CD14-positive monocyte (primary cell): ENCODE measurements around the gene ANXA11. TPM values are rescaled to one million over a fixed set of nuclear protein-coding genes. Genes with fewer than 3 reads are reported as not detected.
"Not testable (repeated sequence)": the region's sequence is repeated elsewhere in the genome, so short reads cannot be mapped to it uniquely, and the experiment has no call there.

ENCODE experiments used
- DNase-seq, 3 donors: peaks; one replicate each; pipeline ENCODE4 v3.0.0-alpha.2; 2011 to 2022
- H2AFZ ChIP-seq: 2 replicates; pipeline ENCODE4 v1.6.0; 2012; ENCODE audit warnings: mild to moderate bottlenecking, low read depth, low read length, inconsistent platforms; ENCODE audit not compliant: insufficient read depth, poor library complexity, severe bottlenecking
- H3K27ac ChIP-seq, 2 donors: 1 replicate in 1 of 2; 2 replicates in 1 of 2; pipeline ENCODE4 v1.5.1; 2012 to 2013; ENCODE audit warnings: low read length in 2 of 2, control low read depth in 1 of 2, inconsistent platforms in 1 of 2, low read depth in 1 of 2, mild to moderate bottlenecking in 1 of 2
- H3K27me3 ChIP-seq, 2 donors: one replicate each; pipeline versions ENCODE4 v1.6.0 to v1.6.1; 2011 to 2013; ENCODE audit warnings: low read length in 2 of 2; ENCODE audit not compliant: control insufficient read depth in 2 of 2, insufficient read depth in 2 of 2
- H3K36me3 ChIP-seq, 2 donors: replicated peaks in 1 of 2; 1 replicate in 1 of 2; 2 replicates in 1 of 2; pipeline versions ENCODE4 v1.5.1 to v1.6.1; 2012 to 2013; ENCODE audit warnings: low read length in 2 of 2, control low read depth in 1 of 2, inconsistent platforms in 1 of 2, mild to moderate bottlenecking in 1 of 2; ENCODE audit not compliant: insufficient read depth in 2 of 2, control insufficient read depth in 1 of 2
- H3K4me1 ChIP-seq, 2 donors: 1 replicate in 1 of 2; 2 replicates in 1 of 2; pipeline versions ENCODE4 v1.5.1 to v1.6.1; 2012 to 2013; ENCODE audit warnings: low read length in 2 of 2, control low read depth in 1 of 2, inconsistent platforms in 1 of 2, mild to moderate bottlenecking in 1 of 2, moderate library complexity in 1 of 2; ENCODE audit not compliant: insufficient read depth in 2 of 2, control insufficient read depth in 1 of 2
- H3K4me2 ChIP-seq: replicated peaks from 2 replicates; pipeline ENCODE3; 2012; ENCODE audit warnings: low read length, moderate library complexity, mild to moderate bottlenecking; ENCODE audit not compliant: poor library complexity, severe bottlenecking; ENCODE audit errors: extremely low read depth
- H3K4me3 ChIP-seq, 3 experiments: fragments of 200-600 bp in 1 of 3; sonication (generic) in 1 of 3; replicated peaks in 1 of 3; 1 replicate in 2 of 3; 2 replicates in 1 of 3; pipeline ENCODE4 v1.5.1; 2011 to 2013; ENCODE audit warnings: low read length in 3 of 3, mild to moderate bottlenecking in 3 of 3, control low read depth in 2 of 3, low read depth in 2 of 3, inconsistent platforms in 1 of 3, moderate library complexity in 1 of 3
- H3K79me2 ChIP-seq: 2 replicates; pipeline ENCODE4 v1.6.0; 2012; ENCODE audit warnings: mild to moderate bottlenecking, control low read depth, inconsistent platforms, low read length, moderate library complexity; ENCODE audit not compliant: insufficient read depth
- H3K9ac ChIP-seq: 2 replicates; pipeline ENCODE4 v1.6.0; 2017; ENCODE audit warnings: low read length, mild to moderate bottlenecking; ENCODE audit not compliant: insufficient read depth, poor library complexity, severe bottlenecking
- H3K9me3 ChIP-seq, 2 donors: replicated peaks in 1 of 2; 1 replicate in 1 of 2; 2 replicates in 1 of 2; pipeline versions ENCODE4 v1.5.1 to v1.6.1; 2012 to 2013; ENCODE audit warnings: low read length in 2 of 2, control low read depth in 1 of 2; ENCODE audit not compliant: control insufficient read depth in 1 of 2, insufficient read depth in 1 of 2
- H4K20me1 ChIP-seq: 2 replicates; pipeline ENCODE4 v1.6.0; 2012; ENCODE audit warnings: mild to moderate bottlenecking, low read length, control low read depth, moderate library complexity; ENCODE audit not compliant: insufficient read depth
- H3K27ac Mint-ChIP-seq, 7 donors: one replicate each; pipeline ENCODE4 v1.8.0; 2020; ENCODE audit warnings: mild to moderate bottlenecking in 7 of 7, mixed read lengths in 7 of 7, moderate library complexity in 6 of 7, inconsistent platforms in 2 of 7
- H3K27me3 Mint-ChIP-seq, 3 donors: one replicate each; pipeline ENCODE4 v1.8.0; 2021 to 2022; ENCODE audit warnings: low read depth in 3 of 3, mild to moderate bottlenecking in 3 of 3, mixed read lengths in 3 of 3, moderate library complexity in 3 of 3, inconsistent platforms in 1 of 3
- H3K36me3 Mint-ChIP-seq, 2 donors: one replicate each; pipeline ENCODE4 v1.8.0; 2020; ENCODE audit warnings: mixed read lengths in 2 of 2, inconsistent platforms in 1 of 2, mild to moderate bottlenecking in 1 of 2
- H3K4me1 Mint-ChIP-seq: one replicate; pipeline ENCODE4 v1.8.0; 2020; ENCODE audit warnings: mild to moderate bottlenecking, mixed read lengths
- H3K4me3 Mint-ChIP-seq, 2 donors: one replicate each; pipeline ENCODE4 v1.8.0; 2020; ENCODE audit warnings: mild to moderate bottlenecking in 2 of 2, mixed read lengths in 2 of 2, moderate library complexity in 1 of 2
- H3K9me3 Mint-ChIP-seq, 7 donors: one replicate each; pipeline ENCODE4 v1.8.0; 2020 to 2022; ENCODE audit warnings: mixed read lengths in 7 of 7, mild to moderate bottlenecking in 6 of 7, moderate library complexity in 6 of 7, inconsistent platforms in 2 of 7
- WGBS: methylation state at CpG from one replicate; pipeline ENCODE4 v1.1.5; 2013; ENCODE audit warnings: missing lambda C conversion rate; ENCODE audit not compliant: insufficient coverage; 5-methylcytosine and 5-hydroxymethylcytosine counted together
- intact Hi-C, 2 donors: fragments of 100-400 bp; cut with micrococcal nuclease; formaldehyde crosslinking; loops; one replicate each; pipeline versions ENCODE4 v1.15.0 to v1.15.1; 2023
- polyA minus RNA-seq: library from RNA; depleted of rRNA, polyadenylated mRNA; stranded (reverse); fragments of >200 nt; gene quantifications from 2 replicates; pipeline ENCODE4 v1.2.3, GENCODE V29; 2012
- polyA plus RNA-seq, 3 donors: library from polyadenylated mRNA; depleted of rRNA in 1 of 3; unstranded in 2 of 3; stranded (reverse) in 1 of 3; fragments of 300-500 nt in 2 of 3; fragments of >200 nt in 1 of 3; fragmentation: Illumina TruSeq in 2 of 3; gene quantifications; 1 replicate in 2 of 3; 2 replicates in 1 of 3; pipeline ENCODE4 v1.2.3, GENCODE V29; 2012 to 2021
- total RNA-seq, 12 experiments: library from RNA in 1 of 12; stranded (reverse) in 1 of 12; fragments of 120-200 nt in 1 of 12; gene quantifications; one replicate each; pipeline ENCODE4 v1.2.4 and lab custom pipeline; 2013 to 2026; ENCODE audit warnings: mixed read lengths in 6 of 12, inconsistent platforms in 1 of 12
- TF ChIP-seq, protein P1 (sequence below): fragments of 200-600 bp; IDR thresholded peaks from one replicate; pipeline ENCODE4 v1.8.0; 2022; ENCODE audit warnings: antibody characterized with exemption, mild to moderate bottlenecking

ANXA11 gene
- total RNA-seq (2013): 193 TPM
- polyA plus RNA-seq (100 to 1,000 TPM in 2 of 3 donors, 10 to 100 TPM in 1; 95.6 to 174 (median 134) TPM), polyA minus RNA-seq (61.4 and 80.4 TPM in 2 replicates), total RNA-seq (lab: John Stamatoyannopoulos, UW) (69.4 to 679 (median 260) reads per million in 11 experiments)

DNA sequence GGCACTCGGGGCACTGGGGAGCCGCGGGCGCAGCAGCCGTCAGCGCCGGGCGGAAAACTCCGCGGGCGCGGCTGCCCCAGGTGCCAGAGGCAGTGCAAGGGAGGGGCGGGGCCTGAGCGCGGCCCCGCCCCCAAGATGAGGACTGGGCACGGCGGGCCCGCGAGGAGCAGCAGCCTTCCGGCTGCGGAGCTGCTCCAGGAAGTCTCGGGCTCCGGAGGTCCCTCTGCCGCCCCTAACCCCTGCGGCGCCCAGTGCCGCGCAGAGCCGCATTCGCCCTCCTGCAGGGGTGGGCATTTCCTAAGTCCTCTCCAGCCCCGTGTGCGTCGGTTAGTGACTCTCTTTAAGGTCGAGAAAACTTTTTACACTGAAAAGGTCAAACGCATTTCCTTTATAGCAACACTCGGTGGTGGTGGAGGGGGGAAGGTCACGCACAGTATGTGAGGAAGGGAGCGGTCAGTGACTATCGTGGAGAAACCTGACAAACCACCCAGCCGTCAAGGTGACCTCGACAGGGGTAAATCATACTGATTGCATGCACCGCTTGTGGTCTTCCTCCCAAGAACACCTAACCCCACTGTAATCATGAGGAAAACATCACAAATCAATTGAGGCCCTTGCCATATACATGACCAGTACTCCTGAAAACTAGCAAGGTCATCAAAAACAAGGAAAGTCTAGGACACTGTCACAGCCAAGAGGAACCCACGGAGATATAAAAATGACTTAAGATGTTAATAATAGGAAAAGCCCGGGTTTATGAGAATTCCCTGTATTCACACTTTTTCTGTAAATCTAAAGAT lies at the start of gene ANXA11:
ANXA11 (minus strand) TSS at position 61 of the 800 bp plus-strand sequence. CDS start 32,676 bp downstream, outside the sequence.
- Histone ChIP-seq H3K9me3 (no peaks in the 10 kb centered on the region), H3K27me3 (no peaks in the 10 kb centered on the region), H3K4me1 (peaks cover 47 to 49% of the 10 kb centered on the region in 2 donors), H3K4me2 (peak within 1 kb of the TSS; percentile 97), H3K9ac (peak within 1 kb of the TSS; percentile 94), H4K20me1 (peaks cover 45% of the 10 kb centered on the region), H3K4me3 (peak within 1 kb of the TSS; percentile 73 to 92 (median 91)), H3K27ac (peak within 1 kb of the TSS; percentile 72 to 81), H2AFZ (peak within 1 kb of the TSS; percentile 69), H3K36me3 (no peaks in the 10 kb centered on the region), H3K79me2 (peaks cover 60% of the 10 kb centered on the region)
- H3K27ac Mint-ChIP-seq: peak within 1 kb of the TSS; percentile 87 to 97 (median 92)
- H3K4me3 Mint-ChIP-seq: peak within 1 kb of the TSS; percentile 88 to 97
- under 1% methylated on average over 31 of the region's 45 CpGs for WGBS
- H3K27me3 Mint-ChIP-seq: peaks cover 2% of the 10 kb centered on the region in 3 donors
- H3K9me3 Mint-ChIP-seq: peaks cover 0 to 2% (median 0%) of the 10 kb centered on the region in 7 donors
- DNase-seq: peak; percentile 69 to 80 (median 74)
- intact Hi-C loops: loop anchor here (5.0 to 10.0 kb wide), 3 partner anchors 43 to 131 kb away; partner anchors contain the start of gene TMEM254 (in 1 of the 2)
- TF ChIP-seq, protein P1, sequence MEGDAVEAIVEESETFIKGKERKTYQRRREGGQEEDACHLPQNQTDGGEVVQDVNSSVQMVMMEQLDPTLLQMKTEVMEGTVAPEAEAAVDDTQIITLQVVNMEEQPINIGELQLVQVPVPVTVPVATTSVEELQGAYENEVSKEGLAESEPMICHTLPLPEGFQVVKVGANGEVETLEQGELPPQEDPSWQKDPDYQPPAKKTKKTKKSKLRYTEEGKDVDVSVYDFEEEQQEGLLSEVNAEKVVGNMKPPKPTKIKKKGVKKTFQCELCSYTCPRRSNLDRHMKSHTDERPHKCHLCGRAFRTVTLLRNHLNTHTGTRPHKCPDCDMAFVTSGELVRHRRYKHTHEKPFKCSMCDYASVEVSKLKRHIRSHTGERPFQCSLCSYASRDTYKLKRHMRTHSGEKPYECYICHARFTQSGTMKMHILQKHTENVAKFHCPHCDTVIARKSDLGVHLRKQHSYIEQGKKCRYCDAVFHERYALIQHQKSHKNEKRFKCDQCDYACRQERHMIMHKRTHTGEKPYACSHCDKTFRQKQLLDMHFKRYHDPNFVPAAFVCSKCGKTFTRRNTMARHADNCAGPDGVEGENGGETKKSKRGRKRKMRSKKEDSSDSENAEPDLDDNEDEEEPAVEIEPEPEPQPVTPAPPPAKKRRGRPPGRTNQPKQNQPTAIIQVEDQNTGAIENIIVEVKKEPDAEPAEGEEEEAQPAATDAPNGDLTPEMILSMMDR: no peak
- H3K4me1 Mint-ChIP-seq: peaks cover 50% of the 10 kb centered on the region
- peaks cover 10 to 12% of the 10 kb centered on the region in 2 donors for H3K36me3 Mint-ChIP-seq

DNA sequence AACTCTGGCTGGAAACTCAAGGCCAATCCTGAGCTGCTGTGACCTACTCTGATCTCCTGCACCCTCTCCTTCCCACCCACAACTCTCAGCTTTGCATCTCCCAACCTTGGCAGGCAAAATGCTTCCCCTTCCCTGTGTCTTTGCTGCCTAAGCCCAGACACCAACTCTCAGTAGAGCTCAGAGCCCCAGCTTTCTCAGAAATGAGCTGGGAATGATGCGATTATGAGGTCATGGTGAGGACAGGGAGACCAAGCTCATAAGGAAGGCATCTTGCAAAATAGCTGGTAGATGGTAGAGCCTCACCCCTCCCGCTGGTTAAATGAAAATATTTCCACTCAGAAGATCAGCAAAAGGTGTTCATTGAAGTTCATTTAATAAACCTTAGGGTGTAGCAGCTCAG lies 49.4 kb upstream of the ANXA11 start:
- H4K20me1 ChIP-seq, DNase-seq, H2AFZ ChIP-seq, H3K27ac ChIP-seq, H3K27me3 ChIP-seq, H3K9me3 ChIP-seq, H3K9ac ChIP-seq, H3K4me2 ChIP-seq, H3K4me3 ChIP-seq, H3K27me3 Mint-ChIP-seq, H3K36me3 Mint-ChIP-seq, H3K9me3 Mint-ChIP-seq, H3K4me3 Mint-ChIP-seq, H3K27ac Mint-ChIP-seq, intact Hi-C loops, H3K79me2 ChIP-seq, H3K36me3 ChIP-seq: not testable (repeated sequence)
- no CpG with 5 or more reads among the region's 2 CpGs for WGBS
- H3K4me1 ChIP-seq: peaks cover 22 to 24% of the 10 kb centered on the region in 2 donors
- H3K4me1 Mint-ChIP-seq: peaks cover 35% of the 10 kb centered on the region

DNA sequence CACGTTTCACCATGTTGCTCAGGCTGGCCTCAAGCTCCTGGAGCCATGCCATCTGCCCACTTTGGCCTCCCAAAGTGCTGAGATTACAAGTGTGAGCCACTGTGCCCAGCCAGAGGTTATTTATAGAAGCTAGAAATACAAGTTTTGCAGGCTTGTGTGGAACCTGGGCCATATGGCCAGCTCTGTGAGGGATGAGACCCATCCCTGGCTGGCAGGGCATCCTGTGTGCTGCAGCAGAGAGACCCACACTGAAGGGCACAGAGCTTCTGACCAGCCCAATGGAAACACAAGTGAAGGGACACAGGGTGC lies 48.6 kb upstream of the ANXA11 start:
- H3K36me3 ChIP-seq, H3K27me3 ChIP-seq, H3K4me3 ChIP-seq, DNase-seq, H3K9me3 Mint-ChIP-seq, H3K36me3 Mint-ChIP-seq, H3K4me2 ChIP-seq, H3K79me2 ChIP-seq, H4K20me1 ChIP-seq, intact Hi-C loops, H3K27me3 Mint-ChIP-seq, H3K27ac ChIP-seq, H3K9me3 ChIP-seq, H3K27ac Mint-ChIP-seq, H3K9ac ChIP-seq, H2AFZ ChIP-seq, H3K4me3 Mint-ChIP-seq: not testable (repeated sequence)
- H3K4me1 Mint-ChIP-seq: peaks cover 35% of the 10 kb centered on the region
- H3K4me1 ChIP-seq: peaks cover 22 to 24% of the 10 kb centered on the region in 2 donors
- 0% methylated on average over 1 of the region's 1 CpG for WGBS
